ENCODE measurements around the gene CSTPP1. TPM values are rescaled to one million over a fixed set of nuclear protein-coding genes. Genes with fewer than 3 reads are reported as not detected.

Gene CSTPP1
- total and polyA plus RNA-seq, 3 donors from 2014 or later, result 39.0 to 70.0 (median 44.9) TPM

- H3K4me1 ChIP-seq, result peaks cover 9% of the 10 kb centered on the region
- H3K27ac ChIP-seq, result no peak overlapping the region
- no peaks in the 10 kb centered on the region for H3K36me3 ChIP-seq (ENCODE audit: low read depth, missing control alignments)
- no peak overlapping the region for H3K4me3 ChIP-seq
- WGBS, 2 donors, result 20 to 31% methylated on average over 1 of the region's 1 CpG
- intact Hi-C loops (cut with DNase I; ENCODE audit: low total_unique reads), result no loop called here
- DNase-seq, result no peak
- H3K27me3 ChIP-seq, result no peaks in the 10 kb centered on the region
- TF ChIP-seq POLR2A (IDR thresholded peaks at IDR 0.05), result no peak
- no peak for TF ChIP-seq CTCF (IDR thresholded peaks at IDR 0.05)
- no peaks in the 10 kb centered on the region for H3K9me3 ChIP-seq
Measured at GRCh38 chr11:47002390-47002789, 65.8 kb downstream of the CSTPP1 start.

- Histone ChIP-seq H3K27ac (no peak overlapping the region), H3K4me3 (no peak overlapping the region), H3K27me3 (no peaks in the 10 kb centered on the region), H3K36me3 (ENCODE audit: low read depth, missing control alignments) (no peaks in the 10 kb centered on the region), H3K4me1 (peaks cover 9% of the 10 kb centered on the region), H3K9me3 (no peaks in the 10 kb centered on the region)
- intact Hi-C loops (cut with DNase I; ENCODE audit: low total_unique reads), result no loop called here
- 67 to 76% methylated on average over 3 of the region's 3 CpGs for WGBS, 2 donors
- TF ChIP-seq CTCF (IDR thresholded peaks at IDR 0.05) (no peak), POLR2A (IDR thresholded peaks at IDR 0.05) (no peak)
- no peak for DNase-seq
Measured at GRCh38 chr11:47003180-47003877, 66.8 kb downstream of the CSTPP1 start.

- Histone ChIP-seq H3K27ac (no peak overlapping the region), H3K9me3 (no peaks in the 10 kb centered on the region), H3K4me1 (peaks cover 9% of the 10 kb centered on the region), H3K36me3 (ENCODE audit: low read depth, missing control alignments) (no peaks in the 10 kb centered on the region), H3K4me3 (no peak overlapping the region), H3K27me3 (no peaks in the 10 kb centered on the region)
- peak; percentile 81 for DNase-seq
- no peak for TF ChIP-seq POLR2A (IDR thresholded peaks at IDR 0.05)
- TF ChIP-seq CTCF (IDR thresholded peaks at IDR 0.05), result no peak
- intact Hi-C loops (cut with DNase I; ENCODE audit: low total_unique reads), result no loop called here
Measured at GRCh38 chr11:47004595-47005033, 68.1 kb downstream of the CSTPP1 start.

- Histone ChIP-seq H3K4me3 (no peak overlapping the region), H3K4me1 (peaks cover 9% of the 10 kb centered on the region), H3K9me3 (no peaks in the 10 kb centered on the region), H3K27me3 (no peaks in the 10 kb centered on the region), H3K27ac (no peak overlapping the region), H3K36me3 (ENCODE audit: low read depth, missing control alignments) (no peaks in the 10 kb centered on the region)
- DNase-seq, result no peak
- intact Hi-C loops (cut with DNase I; ENCODE audit: low total_unique reads), result no loop called here
- no peak for TF ChIP-seq POLR2A (IDR thresholded peaks at IDR 0.05)
- TF ChIP-seq CTCF (IDR thresholded peaks at IDR 0.05), result no peak
Measured at GRCh38 chr11:47005441-47005840, 68.9 kb downstream of the CSTPP1 start.

GRCh38 chr11:47007579-47007978 lies 71.0 kb downstream of the CSTPP1 start:
- intact Hi-C loops (cut with DNase I; ENCODE audit: low total_unique reads), result no loop called here

More at GRCh38 chr11:47007579-47007978, 71.0 kb downstream of the CSTPP1 start:
- no peak for DNase-seq
- no peaks in the 10 kb centered on the region for H3K9me3 ChIP-seq
- no peaks in the 10 kb centered on the region for H3K27me3 ChIP-seq
- 68 to 89% methylated on average over 2 of the region's 2 CpGs for WGBS, 2 donors
- TF ChIP-seq POLR2A (IDR thresholded peaks at IDR 0.05) (no peak), CTCF (IDR thresholded peaks at IDR 0.05) (no peak)
- H3K4me1 ChIP-seq, result peaks cover 9% of the 10 kb centered on the region
- H3K36me3 ChIP-seq (ENCODE audit: low read depth, missing control alignments), result no peaks in the 10 kb centered on the region
- H3K27ac ChIP-seq, result no peak overlapping the region
- H3K4me3 ChIP-seq, result no peak overlapping the region
